Esophagus muscularis mucosa (tissue), 4 donors: ENCODE data around the gene MED26. TPM values are rescaled to one million over a fixed set of nuclear protein-coding genes. Genes with fewer than 3 reads are reported as not detected.

Experiments used
- DNase-seq: peaks from one replicate; pipeline ENCODE4 v3.0.0-alpha.2; 2017; ENCODE audit errors: extremely low spot score
- H3K27ac ChIP-seq, 4 donors: fragments of 200-600 bp; sonication (generic); replicated peaks in 1 of 4; 1 replicate in 3 of 4; 2 replicates in 1 of 4; pipeline ENCODE4 v1.5.1; 2016 to 2019; ENCODE audit warnings: mild to moderate bottlenecking in 1 of 4
- H3K27me3 ChIP-seq, 4 donors: fragments of 200-600 bp; sonication (generic); one replicate each; pipeline versions ENCODE4 v1.5.1 to v1.6.0; 2016 to 2019
- H3K36me3 ChIP-seq, 4 donors: fragments of 200-600 bp; sonication (generic); one replicate each; pipeline ENCODE4 v1.5.1; 2016 to 2019
- H3K4me1 ChIP-seq, 4 donors: fragments of 200-600 bp; sonication (generic); one replicate each; pipeline ENCODE4 v1.5.1; 2016 to 2019
- H3K4me3 ChIP-seq, 4 donors: fragments of 200-600 bp; sonication (generic); 1 replicate in 2 of 4; 2 replicates in 2 of 4; pipeline ENCODE4 v1.5.1; 2016 to 2019; ENCODE audit warnings: mild to moderate bottlenecking in 4 of 4, moderate library complexity in 1 of 4
- H3K9me3 ChIP-seq, 4 donors: fragments of 200-600 bp; sonication (generic); 1 replicate in 3 of 4; 2 replicates in 1 of 4; pipeline ENCODE4 v1.5.1; 2016 to 2019
- CTCF ChIP-seq, 3 experiments: fragments of 200-600 bp in 2 of 3; fragments of 450-650 bp in 1 of 3; sonication (generic) in 2 of 3; IDR thresholded peaks; one replicate each; pipeline ENCODE4 v1.5.1; 2017 to 2019; ENCODE audit warnings: antibody characterized with exemption in 3 of 3, mild to moderate bottlenecking in 2 of 3, moderate library complexity in 1 of 3
- EP300 ChIP-seq: sonication (generic); formaldehyde crosslinking; IDR thresholded peaks from one replicate; pipeline ENCODE4 v1.6.1; 2017; ENCODE audit warnings: antibody characterized with exemption
- POLR2A ChIP-seq: fragments of 450-650 bp; IDR thresholded peaks from one replicate; pipeline ENCODE4 v1.6.1; 2017; ENCODE audit warnings: antibody characterized with exemption, moderate library complexity, mild to moderate bottlenecking, low read depth
- POLR2AphosphoS5 ChIP-seq, 2 donors: sonication (generic); formaldehyde crosslinking; IDR thresholded peaks; one replicate each; pipeline ENCODE4 v1.6.1; 2017; ENCODE audit warnings: antibody characterized with exemption in 2 of 2
- WGBS: methylation state at CpG from one replicate; pipeline ENCODE4 v1.1.5; 2018; 5-methylcytosine and 5-hydroxymethylcytosine counted together
- intact Hi-C: fragments of 100-400 bp; cut with DNase I; formaldehyde crosslinking; loops from one replicate; pipeline ENCODE4 v1.15.1; 2023
- total RNA-seq, 4 donors: library from RNA; depleted of rRNA; stranded (reverse); fragments of >200 nt; gene quantifications; one replicate each; pipeline versions ENCODE4 v1.1.0 to v1.2.1, GENCODE V29; 2016

The MED26 gene
- total RNA-seq, 4 donors from 2014 or later = 4.2 to 11.7 (median 8.8) TPM

GRCh38 chr19:16573925-16574324 lies 54.1 kb downstream of the MED26 start:
- H3K27me3 ChIP-seq = no peaks in the 10 kb centered on the region
- peaks cover 28 to 56% (median 47%) of the 10 kb centered on the region in 4 donors for H3K36me3 ChIP-seq
- DNase-seq = no peak
- H3K4me1 ChIP-seq = peaks cover 29 to 83% (median 50%) of the 10 kb centered on the region in 4 donors
- intact Hi-C loops = loop anchor here (5.0 kb wide), 1 partner anchor 53 kb away; the partner anchor contains the start of gene MED26
- TF ChIP-seq CTCF (IDR thresholded peaks at IDR 0.05) (no peak), EP300 (no peak), POLR2A (no peak), POLR2AphosphoS5 (IDR thresholded peaks at IDR 0.05) (no peak)
- no peaks in the 10 kb centered on the region for H3K9me3 ChIP-seq
- H3K27ac ChIP-seq = peak overlapping the region in 2 of 4 donors; percentile 82 to 91
- H3K4me3 ChIP-seq = peak overlapping the region in 3 of 4 donors; percentile 68 to 74 (median 69)

GRCh38 chr19:16573296-16573695 lies 54.7 kb downstream of the MED26 start:
- H3K36me3 ChIP-seq = peaks cover 28 to 56% (median 45%) of the 10 kb centered on the region in 4 donors
- DNase-seq = no peak
- TF ChIP-seq POLR2A (no peak), CTCF (IDR thresholded peaks at IDR 0.05) (no peak), POLR2AphosphoS5 (IDR thresholded peaks at IDR 0.05) (no peak), EP300 (no peak)
- H3K4me1 ChIP-seq = peaks cover 29 to 85% (median 50%) of the 10 kb centered on the region in 4 donors
- intact Hi-C loops = loop anchor here (5.0 kb wide), 1 partner anchor 54 kb away; the partner anchor contains the start of gene MED26
- H3K9me3 ChIP-seq = no peaks in the 10 kb centered on the region
- peak overlapping the region; percentile 78 to 91 (median 86) for H3K27ac ChIP-seq
- H3K4me3 ChIP-seq = peak overlapping the region; percentile 68 to 97 (median 72)
- WGBS = 52% methylated on average over 11 of the region's 13 CpGs
- no peaks in the 10 kb centered on the region for H3K27me3 ChIP-seq

GRCh38 chr19:16572332-16573211 lies 55.4 kb downstream of the MED26 start, which contains the start of gene SLC35E1:
Gene SLC35E1 (minus strand): TSS chr19:16572415. CDS start chr19:16572364, 51 bp downstream.
- intact Hi-C loops = loop anchor here (5.0 kb wide), 1 partner anchor 55 kb away; the partner anchor contains the start of gene MED26
- peak within 1 kb of the TSS; percentile 78 to 91 (median 86) for H3K27ac ChIP-seq
- peaks cover 29 to 79% (median 48%) of the 10 kb centered on the region in 4 donors for H3K4me1 ChIP-seq
- no peaks in the 10 kb centered on the region for H3K9me3 ChIP-seq
- H3K4me3 ChIP-seq = peak within 1 kb of the TSS; percentile 68 to 97 (median 72)
- peaks cover 25 to 56% (median 44%) of the 10 kb centered on the region in 4 donors for H3K36me3 ChIP-seq
- H3K27me3 ChIP-seq = no peaks in the 10 kb centered on the region
- TF ChIP-seq POLR2A (peak; percentile 51), POLR2AphosphoS5 (IDR thresholded peaks at IDR 0.05) (peak; percentile 96 to 99), CTCF (IDR thresholded peaks at IDR 0.05) (no peak)
- WGBS = 0% methylated on average over 21 of the region's 83 CpGs
- DNase-seq = peak; percentile 99

GRCh38 chr19:16571822-16572331 lies 56.1 kb downstream of the MED26 start:
- intact Hi-C loops = loop anchor here (5.0 kb wide), 1 partner anchor 55 kb away; the partner anchor contains the start of gene MED26
- under 1% methylated on average over 19 of the region's 75 CpGs for WGBS

More at GRCh38 chr19:16571822-16572331, 56.1 kb downstream of the MED26 start:
- TF ChIP-seq POLR2A (no peak), CTCF (IDR thresholded peaks at IDR 0.05) (no peak), POLR2AphosphoS5 (IDR thresholded peaks at IDR 0.05) (no peak), EP300 (no peak)
- Histone ChIP-seq H3K27ac (peak overlapping the region; percentile 78 to 91 (median 81)), H3K27me3 (no peaks in the 10 kb centered on the region), H3K4me3 (peak overlapping the region; percentile 68 to 97 (median 72)), H3K4me1 (peaks cover 25 to 73% (median 48%) of the 10 kb centered on the region in 4 donors), H3K36me3 (peaks cover 25 to 56% (median 44%) of the 10 kb centered on the region in 4 donors), H3K9me3 (no peaks in the 10 kb centered on the region)
- no peak for DNase-seq
